Stimulated activated CD4-positive, alpha-beta T cell treated with anti-CD3 and anti-CD28 coated beads, Interleukin-15, amount 100 ng/mL, for 1 hour (primary cell): ENCODE data around the gene XYLT1.

Source experiments
- DNase-seq, 2 donors: peaks; one replicate each; pipeline ENCODE4 v3.0.0-alpha.2; 2020; ENCODE audit warnings: low read depth in 1 of 2, low spot score in 1 of 2

Gene XYLT1

GRCh38 chr16:17206712-17207111, 264.0 kb downstream of the XYLT1 start:
- no peak for DNase-seq

GRCh38 chr16:17205279-17206211, 265.2 kb downstream of the XYLT1 start:
- DNase-seq, result no peak

GRCh38 chr16:17204644-17205043, 266.1 kb downstream of the XYLT1 start:
- no peak for DNase-seq

- no peak for DNase-seq
Measured at GRCh38 chr16:17204206-17204605, 266.6 kb downstream of the XYLT1 start.

GRCh38 chr16:17203424-17203823, 267.3 kb downstream of the XYLT1 start:
- DNase-seq, result no peak

GRCh38 chr16:17199135-17199534, 271.6 kb downstream of the XYLT1 start:
- DNase-seq, result no peak

GRCh38 chr16:17196526-17196925, 274.2 kb downstream of the XYLT1 start:
- DNase-seq, result no peak

GRCh38 chr16:17194190-17194780, 276.5 kb downstream of the XYLT1 start:
- DNase-seq, result peak; percentile 10 to 41

GRCh38 chr16:17193566-17194100, 277.1 kb downstream of the XYLT1 start:
- no peak for DNase-seq

- DNase-seq, result no peak
Measured at GRCh38 chr16:17184026-17184425, 286.7 kb downstream of the XYLT1 start.

- no peak for DNase-seq
Measured at GRCh38 chr16:17177959-17178905, 292.5 kb downstream of the XYLT1 start.

- no peak for DNase-seq
Measured at GRCh38 chr16:17177242-17177958, 293.4 kb downstream of the XYLT1 start.

GRCh38 chr16:17176199-17176598, 294.6 kb downstream of the XYLT1 start:
- DNase-seq, result no peak

GRCh38 chr16:17173281-17173680, 297.5 kb downstream of the XYLT1 start:
- DNase-seq, result no peak

GRCh38 chr16:17171250-17172143, 299.3 kb downstream of the XYLT1 start:
- no peak for DNase-seq

GRCh38 chr16:17170435-17170834, 300.3 kb downstream of the XYLT1 start:
- no peak for DNase-seq

- no peak for DNase-seq
Measured at GRCh38 chr16:17168181-17168580, 302.6 kb downstream of the XYLT1 start.

- no peak for DNase-seq
Measured at GRCh38 chr16:17166095-17166494, 304.7 kb downstream of the XYLT1 start.

- no peak for DNase-seq
Measured at GRCh38 chr16:17162560-17162959, 308.2 kb downstream of the XYLT1 start.
